Loucy (cell line): ENCODE results near the gene LIN37.
"Not testable (repeated sequence)": the region's sequence is repeated elsewhere in the genome, so short reads cannot be mapped to it uniquely, and the experiment has no call there.

Experiments
- H2AFZ ChIP-seq: fragments of 200-600 bp; sonication (generic); 2 replicates; pipeline ENCODE4 v1.6.0; 2016; ENCODE audit warnings: antibody characterized with exemption, mild to moderate bottlenecking, low read length, moderate library complexity
- H3F3A ChIP-seq: fragments of 200-600 bp; 2 replicates; pipeline ENCODE4 v1.6.0; 2016; ENCODE audit warnings: antibody characterized with exemption, low read depth, mild to moderate bottlenecking
- H3K27me3 ChIP-seq: fragments of 200-600 bp; sonication (generic); 2 replicates; pipeline ENCODE4 v1.6.1; 2014; ENCODE audit warnings: low read length, mild to moderate bottlenecking; ENCODE audit not compliant: insufficient read depth, poor library complexity, severe bottlenecking
- H3K36me3 ChIP-seq: fragments of 200-600 bp; sonication (generic); 2 replicates; pipeline ENCODE4 v1.6.1; 2016; ENCODE audit warnings: low read length; ENCODE audit not compliant: insufficient read depth
- H3K4me1 ChIP-seq: fragments of 200-600 bp; sonication (generic); 2 replicates; pipeline ENCODE4 v1.5.1; 2014; ENCODE audit warnings: low read length, mild to moderate bottlenecking; ENCODE audit not compliant: insufficient read depth, poor library complexity, severe bottlenecking
- H3K4me2 ChIP-seq: fragments of 200-600 bp; sonication (generic); 2 replicates; pipeline ENCODE4 v1.6.0; 2014; ENCODE audit warnings: antibody characterized with exemption, low read length, low read depth, mild to moderate bottlenecking; ENCODE audit not compliant: poor library complexity, severe bottlenecking
- H3K4me3 ChIP-seq: fragments of 200-600 bp; sonication (generic); 2 replicates; pipeline ENCODE4 v1.5.1; 2014; ENCODE audit warnings: low read length, mild to moderate bottlenecking, mixed read lengths; ENCODE audit not compliant: poor library complexity, severe bottlenecking
- H3K79me2 ChIP-seq: fragments of 200-600 bp; sonication (generic); 2 replicates; pipeline ENCODE4 v1.6.1; 2014; ENCODE audit warnings: low read length; ENCODE audit not compliant: insufficient read depth
- H3K9ac ChIP-seq: fragments of 200-600 bp; sonication (generic); 2 replicates; pipeline ENCODE4 v1.6.0; 2014; ENCODE audit warnings: mild to moderate bottlenecking, low read depth, low read length, moderate library complexity; ENCODE audit not compliant: poor library complexity, severe bottlenecking
- H3K9me2 ChIP-seq: fragments of 200-600 bp; sonication (generic); replicated peaks from 2 replicates; pipeline ENCODE4 v1.6.1; 2016; ENCODE audit warnings: low read depth, low read length, mixed read lengths
- H3K9me3 ChIP-seq: fragments of 200-600 bp; sonication (generic); 2 replicates; pipeline ENCODE4 v1.6.1; 2014; ENCODE audit warnings: mild to moderate bottlenecking, antibody characterized with exemption, low read length, low read depth; ENCODE audit not compliant: insufficient read depth
- H4K20me1 ChIP-seq: fragments of 200-600 bp; sonication (generic); 2 replicates; pipeline ENCODE4 v1.6.0; 2014; ENCODE audit warnings: antibody characterized with exemption, low read length, mild to moderate bottlenecking; ENCODE audit not compliant: insufficient read depth, poor library complexity, severe bottlenecking
- CTCF ChIP-seq: fragments of 200-600 bp; sonication (generic); conservative IDR thresholded peaks from 2 replicates; pipeline ENCODE4 v1.5.1; 2014; ENCODE audit warnings: mild to moderate bottlenecking, antibody characterized with exemption, low read length
- EZH2phosphoT487 ChIP-seq: fragments of 200-600 bp; IDR thresholded peaks from 2 replicates; pipeline ENCODE4 v1.6.1; 2018; ENCODE audit warnings: antibody characterized with exemption, mild to moderate bottlenecking, moderate library complexity, borderline replicate concordance

LIN37 gene

DNA sequence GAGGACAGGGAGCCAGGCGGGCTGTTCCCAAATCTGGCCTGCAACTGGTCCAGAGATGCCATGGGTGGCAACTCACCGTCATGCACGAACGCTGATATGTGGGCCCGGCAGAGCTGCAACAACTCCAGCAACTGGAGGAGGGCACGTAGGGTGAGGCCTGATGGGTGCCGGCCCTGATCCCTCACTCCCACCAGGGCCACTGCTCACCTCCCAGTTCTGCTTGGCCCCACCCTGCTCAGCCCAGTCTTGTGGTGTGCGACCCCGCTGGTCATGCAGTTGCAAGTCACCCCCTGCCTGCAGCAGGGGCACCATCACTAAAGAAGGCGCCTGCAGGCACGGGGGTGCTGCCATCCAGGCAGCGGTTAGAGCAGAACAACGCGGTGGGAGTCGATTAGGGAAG, 43.9 kb downstream of the LIN37 start:
- H4K20me1 ChIP-seq, result peaks cover 3% of the 10 kb centered on the region
- H3K4me3 ChIP-seq, result no peak overlapping the region
- H3K4me2 ChIP-seq, result no peak overlapping the region
- no peak overlapping the region for H2AFZ ChIP-seq
- no peaks in the 10 kb centered on the region for H3K9me2 ChIP-seq
- no peaks in the 10 kb centered on the region for H3F3A ChIP-seq
- TF ChIP-seq CTCF (no peak), EZH2phosphoT487 (no peak)
- H3K9me3 ChIP-seq, result no peaks in the 10 kb centered on the region
- H3K27me3 ChIP-seq, result no peaks in the 10 kb centered on the region
- H3K9ac ChIP-seq, result no peak overlapping the region
- H3K79me2 ChIP-seq, result no peaks in the 10 kb centered on the region
- no peaks in the 10 kb centered on the region for H3K4me1 ChIP-seq
- no peaks in the 10 kb centered on the region for H3K36me3 ChIP-seq

GRCh38 chr19:35792888-35793287, 44.5 kb downstream of the LIN37 start:
- H2AFZ ChIP-seq, result no peak overlapping the region
- peaks cover 2% of the 10 kb centered on the region for H4K20me1 ChIP-seq
- no peak overlapping the region for H3K4me3 ChIP-seq
- H3K27me3 ChIP-seq, result no peaks in the 10 kb centered on the region
- H3K79me2 ChIP-seq, result no peaks in the 10 kb centered on the region
- TF ChIP-seq CTCF, result no peak
- TF ChIP-seq EZH2phosphoT487, result no peak
- H3F3A ChIP-seq, result no peaks in the 10 kb centered on the region
- H3K4me1 ChIP-seq, result no peaks in the 10 kb centered on the region
- no peaks in the 10 kb centered on the region for H3K9me3 ChIP-seq
- H3K9ac ChIP-seq, result no peak overlapping the region
- no peaks in the 10 kb centered on the region for H3K36me3 ChIP-seq
- H3K9me2 ChIP-seq, result no peaks in the 10 kb centered on the region
- H3K4me2 ChIP-seq, result no peak overlapping the region

- Histone ChIP-seq H3K27me3 (no peaks in the 10 kb centered on the region), H3K9me3 (no peaks in the 10 kb centered on the region), H3K4me2 (no peak overlapping the region)
Measured at GRCh38 chr19:35793381-35794165, 45.2 kb downstream of the LIN37 start.

GRCh38 chr19:35795564-35795963, 47.2 kb downstream of the LIN37 start:
- not testable (repeated sequence) for H3K27me3 ChIP-seq, H3K4me1 ChIP-seq, H2AFZ ChIP-seq, H3K9me2 ChIP-seq, H3K36me3 ChIP-seq, H3K4me2 ChIP-seq, H3F3A ChIP-seq, H3K4me3 ChIP-seq, H3K79me2 ChIP-seq, H3K9me3 ChIP-seq, H3K9ac ChIP-seq, H4K20me1 ChIP-seq

More at GRCh38 chr19:35793381-35794165, 45.2 kb downstream of the LIN37 start:
- H3K79me2 ChIP-seq, result no peaks in the 10 kb centered on the region
- H3K4me3 ChIP-seq, result no peak overlapping the region
- H3K9ac ChIP-seq, result no peak overlapping the region
- H3F3A ChIP-seq, result no peaks in the 10 kb centered on the region
- no peak overlapping the region for H2AFZ ChIP-seq
- TF ChIP-seq EZH2phosphoT487 (no peak), CTCF (no peak)
- no peaks in the 10 kb centered on the region for H4K20me1 ChIP-seq
- no peaks in the 10 kb centered on the region for H3K4me1 ChIP-seq
- no peaks in the 10 kb centered on the region for H3K9me2 ChIP-seq
- no peaks in the 10 kb centered on the region for H3K36me3 ChIP-seq
